Stimulated activated CD8-positive, alpha-beta memory T cell treated with anti-CD3 and anti-CD28 coated beads, Interleukin-15, amount 100 ng/mL, for 1 hour (primary cell): ENCODE data around the gene PEX14.

Experiments
- DNase-seq: peaks from one replicate; pipeline ENCODE4 v3.0.0-alpha.2; 2020; ENCODE audit warnings: low read depth

Gene PEX14

GRCh38 chr1:10519016-10519417 is 44.3 kb downstream of the PEX14 start:
- no peak for DNase-seq

- DNase-seq: no peak
Observed at GRCh38 chr1:10520497-10520896, 45.7 kb downstream of the PEX14 start.

- no peak for DNase-seq
Observed at GRCh38 chr1:10520952-10521351, 46.2 kb downstream of the PEX14 start.

- DNase-seq: no peak
Observed at GRCh38 chr1:10521537-10522157, 46.9 kb downstream of the PEX14 start.

- DNase-seq: no peak
Observed at GRCh38 chr1:10522322-10522860, 47.6 kb downstream of the PEX14 start.

GRCh38 chr1:10525208-10525607 is 50.5 kb downstream of the PEX14 start:
- no peak for DNase-seq

- no peak for DNase-seq
Observed at GRCh38 chr1:10528066-10529014, 53.6 kb downstream of the PEX14 start.

GRCh38 chr1:10529091-10529490 is 54.3 kb downstream of the PEX14 start:
- no peak for DNase-seq

GRCh38 chr1:10529765-10530164 is 55.0 kb downstream of the PEX14 start:
- no peak for DNase-seq

GRCh38 chr1:10530281-10530740 is 55.6 kb downstream of the PEX14 start:
- no peak for DNase-seq

GRCh38 chr1:10530756-10531495 is 56.2 kb downstream of the PEX14 start:
- no peak for DNase-seq

GRCh38 chr1:10532362-10532761 is 57.6 kb downstream of the PEX14 start:
- no peak for DNase-seq

GRCh38 chr1:10534519-10534918 is 59.8 kb downstream of the PEX14 start:
- no peak for DNase-seq

- no peak for DNase-seq
Observed at GRCh38 chr1:10536133-10536770, 61.5 kb downstream of the PEX14 start.

- no peak for DNase-seq
Observed at GRCh38 chr1:10537082-10537766, 62.5 kb downstream of the PEX14 start.

- no peak for DNase-seq
Observed at GRCh38 chr1:10538646-10539355, 64.1 kb downstream of the PEX14 start.

GRCh38 chr1:10539411-10540043 is 64.8 kb downstream of the PEX14 start:
- DNase-seq: no peak

GRCh38 chr1:10540277-10541005 is 65.7 kb downstream of the PEX14 start:
- DNase-seq: no peak

GRCh38 chr1:10541286-10541685 is 66.5 kb downstream of the PEX14 start:
- DNase-seq: no peak
